HG03060 (cell line): ENCODE data around the gene POGZ.
"Not testable (repeated sequence)": the region's sequence is repeated elsewhere in the genome, so short reads cannot be mapped to it uniquely, and the experiment has no call there.

Experiments
- ATAC-seq: cut with Tn5 transposase; IDR thresholded peaks from one replicate; pipeline ENCODE4 v1.9.1; 2021; ENCODE audit warnings: low read depth, moderate number of reproducible peaks; ENCODE audit not compliant: unreplicated experiment

POGZ gene

GRCh38 chr1:151428068-151428467, 31.2 kb downstream of the POGZ start:
- ATAC-seq = no peak

- ATAC-seq = no peak
These were observed 34.2 kb downstream of the POGZ start for GRCh38 chr1:151425103-151425502.

- ATAC-seq = no peak
These were observed 39.5 kb downstream of the POGZ start for GRCh38 chr1:151419819-151420218.

- no peak for ATAC-seq
These were observed 41.2 kb downstream of the POGZ start for GRCh38 chr1:151418081-151418480.

- ATAC-seq = no peak
These were observed 43.1 kb downstream of the POGZ start for GRCh38 chr1:151416231-151416630.

- no peak for ATAC-seq
These were observed 47.4 kb downstream of the POGZ start for GRCh38 chr1:151411884-151412283.

- no peak for ATAC-seq
These were observed 50.4 kb downstream of the POGZ start for GRCh38 chr1:151408891-151409290.

GRCh38 chr1:151407304-151407703, 52.0 kb downstream of the POGZ start:
- ATAC-seq = no peak

GRCh38 chr1:151406176-151406575, 53.1 kb downstream of the POGZ start:
- no peak for ATAC-seq

- no peak for ATAC-seq
These were observed 53.9 kb downstream of the POGZ start for GRCh38 chr1:151405187-151405951.

GRCh38 chr1:151403612-151404011, 55.7 kb downstream of the POGZ start:
- ATAC-seq = no peak

GRCh38 chr1:151402764-151403163, 56.5 kb downstream of the POGZ start:
- ATAC-seq = no peak

GRCh38 chr1:151401860-151402259, 57.4 kb downstream of the POGZ start:
- ATAC-seq = no peak

- ATAC-seq = no peak
These were observed 58.0 kb downstream of the POGZ start for GRCh38 chr1:151401125-151401788.

- peak; percentile 84 for ATAC-seq
These were observed 59.7 kb downstream of the POGZ start, which contains the start of gene PSMB4 for GRCh38 chr1:151399324-151400171. Gene PSMB4, plus strand, starts transcription at chr1:151399573. Its CDS starts 15 bp downstream, at chr1:151399588.

GRCh38 chr1:151396265-151396664, 63.0 kb downstream of the POGZ start:
- ATAC-seq = not testable (repeated sequence)

- no peak for ATAC-seq
These were observed 65.7 kb downstream of the POGZ start for GRCh38 chr1:151393583-151393982.

GRCh38 chr1:151391079-151391563, 68.2 kb downstream of the POGZ start:
- ATAC-seq = no peak

- not testable (repeated sequence) for ATAC-seq
These were observed 68.8 kb downstream of the POGZ start for GRCh38 chr1:151390221-151391078.

- no peak for ATAC-seq
These were observed 73.3 kb downstream of the POGZ start for GRCh38 chr1:151386002-151386401.
